Measurements from ENCODE around the gene LAMTOR1. TPM values are rescaled to one million over a fixed set of nuclear protein-coding genes. Genes with fewer than 3 reads are reported as not detected.

Gene LAMTOR1
- total and polyA plus RNA-seq, 10 donors: 81.5 to 182 (median 131) TPM

- intact Hi-C loops (cut with DNase I; ENCODE audit: low total_unique reads): no loop called here
- no peak for TF ChIP-seq CTCF (IDR thresholded peaks at IDR 0.05 in 8 of 11, conservative IDR thresholded peaks at IDR 0.05 in 3 of 11)
- TF ChIP-seq POLR2AphosphoS5 (IDR thresholded peaks at IDR 0.05): no peak
- no peak for TF ChIP-seq POLR2A (IDR thresholded peaks at IDR 0.05)
- DNase-seq: no peak
- Histone ChIP-seq H3K4me3 (peak overlapping the region in 1 of 8 donors; percentile 23), H3K27me3 (replicated peaks in 1 of 7) (no peaks in the 10 kb centered on the region), H3K27ac (peak overlapping the region; percentile 76 to 89 (median 82)), H3K4me1 (peaks cover 21 to 79% (median 51%) of the 10 kb centered on the region in 6 donors), H3K9me3 (no peaks in the 10 kb centered on the region), H3K36me3 (peaks cover 0 to 38% (median 3%) of the 10 kb centered on the region in 6 donors)
Measured at GRCh38 chr11:72069200-72069599, 33.9 kb downstream of the LAMTOR1 start.

GRCh38 chr11:72067676-72068075, 35.4 kb downstream of the LAMTOR1 start:
- peaks cover 21 to 69% (median 50%) of the 10 kb centered on the region in 6 donors for H3K4me1 ChIP-seq
- no peak overlapping the region for H3K4me3 ChIP-seq
- no peaks in the 10 kb centered on the region for H3K27me3 ChIP-seq (replicated peaks in 1 of 7)
- TF ChIP-seq CTCF (IDR thresholded peaks at IDR 0.05 in 8 of 11, conservative IDR thresholded peaks at IDR 0.05 in 3 of 11) (no peak), POLR2A (IDR thresholded peaks at IDR 0.05) (no peak), POLR2AphosphoS5 (IDR thresholded peaks at IDR 0.05) (no peak)
- H3K36me3 ChIP-seq: peaks cover 0 to 42% (median 3%) of the 10 kb centered on the region in 6 donors
- H3K27ac ChIP-seq: peak overlapping the region in 4 of 8 donors; percentile 2 to 89 (median 44)
- intact Hi-C loops (cut with DNase I; ENCODE audit: low total_unique reads): no loop called here
- H3K9me3 ChIP-seq: no peaks in the 10 kb centered on the region
- no peak for DNase-seq

GRCh38 chr11:72067266-72067665, 35.8 kb downstream of the LAMTOR1 start:
- no peaks in the 10 kb centered on the region for H3K9me3 ChIP-seq
- H3K27me3 ChIP-seq (replicated peaks in 1 of 7): no peaks in the 10 kb centered on the region
- peak overlapping the region in 4 of 8 donors; percentile 2 to 40 (median 13) for H3K27ac ChIP-seq
- peaks cover 18 to 65% (median 47%) of the 10 kb centered on the region in 6 donors for H3K4me1 ChIP-seq
- peaks cover 0 to 46% (median 3%) of the 10 kb centered on the region in 6 donors for H3K36me3 ChIP-seq
- no peak overlapping the region for H3K4me3 ChIP-seq
- no peak for TF ChIP-seq CTCF (IDR thresholded peaks at IDR 0.05 in 8 of 11, conservative IDR thresholded peaks at IDR 0.05 in 3 of 11)
- TF ChIP-seq POLR2A (IDR thresholded peaks at IDR 0.05): no peak
- TF ChIP-seq POLR2AphosphoS5 (IDR thresholded peaks at IDR 0.05): no peak
- intact Hi-C loops (cut with DNase I; ENCODE audit: low total_unique reads): no loop called here
- DNase-seq: no peak

- TF ChIP-seq POLR2A (IDR thresholded peaks at IDR 0.05) (no peak), POLR2AphosphoS5 (IDR thresholded peaks at IDR 0.05) (no peak), CTCF (IDR thresholded peaks at IDR 0.05 in 8 of 11, conservative IDR thresholded peaks at IDR 0.05 in 3 of 11) (no peak)
- intact Hi-C loops (cut with DNase I; ENCODE audit: low total_unique reads): no loop called here
- peaks cover 16 to 65% (median 45%) of the 10 kb centered on the region in 6 donors for H3K4me1 ChIP-seq
Measured at GRCh38 chr11:72066855-72067254, 36.2 kb downstream of the LAMTOR1 start.

More at GRCh38 chr11:72066855-72067254, 36.2 kb downstream of the LAMTOR1 start:
- H3K9me3 ChIP-seq: no peaks in the 10 kb centered on the region
- peaks cover 0 to 47% (median 3%) of the 10 kb centered on the region in 6 donors for H3K36me3 ChIP-seq
- no peak for DNase-seq
- H3K4me3 ChIP-seq: no peak overlapping the region
- H3K27me3 ChIP-seq (replicated peaks in 1 of 7): no peaks in the 10 kb centered on the region
- peak overlapping the region in 4 of 8 donors; percentile 2 to 40 (median 13) for H3K27ac ChIP-seq

Data from spleen (tissue), 11 donors.